Stimulated activated CD4-positive, alpha-beta T cell treated with anti-CD3 and anti-CD28 coated beads, Interleukin-1b, Interleukin-23, amount 100 ng/mL, for 1 hour (primary cell): ENCODE results near the gene NIPAL3.
"Not testable (repeated sequence)": the region's sequence is repeated elsewhere in the genome, so short reads cannot be mapped to it uniquely, and the experiment has no call there.

ENCODE experiments used
- DNase-seq, 2 donors: peaks; one replicate each; pipeline ENCODE4 v3.0.0-alpha.2; 2020; ENCODE audit warnings: low read depth in 2 of 2

The NIPAL3 gene

GRCh38 chr1:24516506-24516905 lies 100.9 kb downstream of the NIPAL3 start:
- no peak for DNase-seq

- no peak for DNase-seq
These were observed 102.3 kb downstream of the NIPAL3 start for GRCh38 chr1:24517898-24518297.

- DNase-seq = not testable (repeated sequence)
These were observed 104.7 kb downstream of the NIPAL3 start for GRCh38 chr1:24520282-24520681.
